ENCODE data around the gene MAP3K1. TPM values are rescaled to one million over a fixed set of nuclear protein-coding genes. Genes with fewer than 3 reads are reported as not detected.
A peak's percentile ranks its signal among the peaks of the same experiment; 100 is the strongest.

Gene MAP3K1
- total RNA-seq, 4 donors from 2014 or later: 12.8 to 55.3 (median 17.4) TPM

DNA sequence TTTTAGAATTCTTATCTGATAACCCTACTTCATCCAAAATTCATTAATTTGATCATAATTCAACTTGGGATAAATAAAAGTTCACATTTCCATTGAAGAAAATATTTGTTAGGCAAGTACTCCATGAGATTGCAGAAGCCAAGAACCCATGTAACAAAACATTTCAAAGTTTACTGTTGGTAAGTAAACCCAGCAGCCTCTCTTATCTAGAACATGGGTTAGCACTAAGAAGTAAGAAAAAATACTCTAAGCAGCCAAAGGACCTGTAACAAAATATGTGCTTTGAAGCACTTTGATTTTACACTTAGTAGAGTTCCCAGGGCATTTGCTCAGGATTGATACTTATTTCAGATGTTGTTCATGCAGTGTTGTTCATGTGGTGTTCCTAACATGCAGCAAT is 8.7 kb downstream of the MAP3K1 start:
- Histone ChIP-seq H3K36me3 (no peaks in the 10 kb centered on the region), H3K9me3 (no peaks in the 10 kb centered on the region), H3K27ac (no peak overlapping the region), H3K27me3 (no peaks in the 10 kb centered on the region), H3K4me3 (no peak overlapping the region), H3K4me1 (peaks cover 0 to 15% (median 10%) of the 10 kb centered on the region in 4 donors)
- no peak for DNase-seq
- TF ChIP-seq, protein P1, sequence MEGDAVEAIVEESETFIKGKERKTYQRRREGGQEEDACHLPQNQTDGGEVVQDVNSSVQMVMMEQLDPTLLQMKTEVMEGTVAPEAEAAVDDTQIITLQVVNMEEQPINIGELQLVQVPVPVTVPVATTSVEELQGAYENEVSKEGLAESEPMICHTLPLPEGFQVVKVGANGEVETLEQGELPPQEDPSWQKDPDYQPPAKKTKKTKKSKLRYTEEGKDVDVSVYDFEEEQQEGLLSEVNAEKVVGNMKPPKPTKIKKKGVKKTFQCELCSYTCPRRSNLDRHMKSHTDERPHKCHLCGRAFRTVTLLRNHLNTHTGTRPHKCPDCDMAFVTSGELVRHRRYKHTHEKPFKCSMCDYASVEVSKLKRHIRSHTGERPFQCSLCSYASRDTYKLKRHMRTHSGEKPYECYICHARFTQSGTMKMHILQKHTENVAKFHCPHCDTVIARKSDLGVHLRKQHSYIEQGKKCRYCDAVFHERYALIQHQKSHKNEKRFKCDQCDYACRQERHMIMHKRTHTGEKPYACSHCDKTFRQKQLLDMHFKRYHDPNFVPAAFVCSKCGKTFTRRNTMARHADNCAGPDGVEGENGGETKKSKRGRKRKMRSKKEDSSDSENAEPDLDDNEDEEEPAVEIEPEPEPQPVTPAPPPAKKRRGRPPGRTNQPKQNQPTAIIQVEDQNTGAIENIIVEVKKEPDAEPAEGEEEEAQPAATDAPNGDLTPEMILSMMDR (IDR thresholded peaks at IDR 0.05): no peak
- no peak for TF ChIP-seq POLR2A (IDR thresholded peaks at IDR 0.05)

DNA sequence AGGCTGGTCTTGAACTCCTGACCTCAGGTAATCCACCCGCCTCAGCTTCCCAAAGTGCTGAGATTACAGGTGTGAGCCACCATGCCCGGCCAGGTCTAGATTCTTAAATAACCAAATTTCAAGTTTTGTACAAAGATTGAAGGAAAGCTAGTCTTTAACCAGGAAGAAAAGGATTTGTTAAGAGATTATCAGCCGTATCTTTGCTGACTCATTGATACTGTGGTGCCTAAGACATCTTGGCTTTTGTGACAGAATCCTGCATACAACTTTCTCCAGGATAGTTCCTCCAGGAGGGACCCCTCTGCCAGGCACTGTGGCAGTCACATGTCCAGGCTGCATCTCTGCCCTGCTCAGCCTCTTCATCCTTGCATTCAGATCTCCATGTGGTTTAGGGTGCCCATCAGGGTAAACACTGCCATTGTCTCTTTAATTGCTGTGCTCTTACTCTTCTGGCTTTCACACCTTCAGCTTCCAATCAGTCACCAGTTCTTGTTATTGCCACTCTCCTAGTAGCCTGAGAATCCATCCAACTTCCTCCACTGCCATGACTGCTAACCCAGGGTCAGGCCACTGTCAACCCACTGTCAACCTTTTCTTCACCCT is 10.0 kb downstream of the MAP3K1 start:
- no peak overlapping the region for H3K4me3 ChIP-seq
- no peaks in the 10 kb centered on the region for H3K27me3 ChIP-seq
- H3K9me3 ChIP-seq: no peaks in the 10 kb centered on the region
- peaks cover 0 to 13% (median 9%) of the 10 kb centered on the region in 4 donors for H3K4me1 ChIP-seq
- no peaks in the 10 kb centered on the region for H3K36me3 ChIP-seq
- TF ChIP-seq, protein P1 (IDR thresholded peaks at IDR 0.05): no peak
- TF ChIP-seq POLR2A (IDR thresholded peaks at IDR 0.05): no peak
- H3K27ac ChIP-seq: no peak overlapping the region
- DNase-seq: no peak

DNA sequence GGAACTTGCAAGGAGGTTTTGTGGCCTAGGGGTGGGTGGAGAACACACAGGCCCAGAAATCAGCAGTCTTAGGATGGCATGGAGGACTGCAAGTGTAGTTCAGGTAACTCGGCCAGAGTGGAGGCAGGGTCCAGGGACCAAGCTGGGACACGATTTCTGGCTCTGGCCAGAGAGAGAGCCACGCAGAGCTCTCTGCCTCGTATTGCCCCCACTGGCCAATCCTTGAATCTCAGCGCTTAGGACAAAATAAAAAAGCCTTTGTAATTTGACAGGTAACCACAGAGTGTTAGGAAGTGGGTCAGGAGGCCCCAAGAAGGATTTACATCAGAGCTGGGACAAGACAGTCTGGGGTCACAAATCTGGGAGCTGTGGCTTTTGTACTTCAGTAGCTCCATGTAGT is 11.7 kb downstream of the MAP3K1 start:
- Histone ChIP-seq H3K27ac (peak overlapping the region in 1 of 4 donors; percentile 27), H3K4me1 (peaks cover 0 to 16% (median 11%) of the 10 kb centered on the region in 4 donors)
- no peak for DNase-seq

DNA sequence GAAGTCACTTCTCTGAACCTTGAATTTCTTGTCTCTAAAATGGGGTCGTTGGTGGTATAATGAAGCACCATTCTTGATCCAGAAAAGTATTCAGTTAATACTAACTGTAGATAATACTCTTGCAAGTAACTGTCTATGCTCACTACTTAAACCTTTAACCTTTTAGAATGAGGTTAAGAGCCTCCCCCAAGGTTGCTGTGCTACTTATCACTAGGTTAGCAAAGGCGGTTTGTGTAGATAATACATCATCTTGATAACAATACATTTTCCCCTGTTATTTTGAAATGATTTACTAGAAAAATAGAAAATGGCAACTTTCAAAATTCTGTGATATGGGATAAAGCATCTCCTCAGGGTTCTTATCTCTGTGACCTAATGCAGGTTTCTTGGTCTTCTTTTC is 12.6 kb downstream of the MAP3K1 start:
- TF ChIP-seq, protein P1 (IDR thresholded peaks at IDR 0.05): no peak
- TF ChIP-seq POLR2A (IDR thresholded peaks at IDR 0.05): no peak
- H3K27ac ChIP-seq: no peak overlapping the region
- H3K4me3 ChIP-seq: no peak overlapping the region
- H3K9me3 ChIP-seq: no peaks in the 10 kb centered on the region
- H3K36me3 ChIP-seq: no peaks in the 10 kb centered on the region
- H3K4me1 ChIP-seq: peaks cover 0 to 21% (median 11%) of the 10 kb centered on the region in 4 donors
- no peak for DNase-seq
- no peaks in the 10 kb centered on the region for H3K27me3 ChIP-seq

More for the DNA sequence above, 11.7 kb downstream of the MAP3K1 start:
- no peaks in the 10 kb centered on the region for H3K9me3 ChIP-seq
- no peaks in the 10 kb centered on the region for H3K36me3 ChIP-seq
- TF ChIP-seq POLR2A (IDR thresholded peaks at IDR 0.05): no peak
- TF ChIP-seq, protein P1 (IDR thresholded peaks at IDR 0.05): peak in 2 of 6 experiments; percentile 9 to 12
- no peaks in the 10 kb centered on the region for H3K27me3 ChIP-seq
- H3K4me3 ChIP-seq: no peak overlapping the region

DNA sequence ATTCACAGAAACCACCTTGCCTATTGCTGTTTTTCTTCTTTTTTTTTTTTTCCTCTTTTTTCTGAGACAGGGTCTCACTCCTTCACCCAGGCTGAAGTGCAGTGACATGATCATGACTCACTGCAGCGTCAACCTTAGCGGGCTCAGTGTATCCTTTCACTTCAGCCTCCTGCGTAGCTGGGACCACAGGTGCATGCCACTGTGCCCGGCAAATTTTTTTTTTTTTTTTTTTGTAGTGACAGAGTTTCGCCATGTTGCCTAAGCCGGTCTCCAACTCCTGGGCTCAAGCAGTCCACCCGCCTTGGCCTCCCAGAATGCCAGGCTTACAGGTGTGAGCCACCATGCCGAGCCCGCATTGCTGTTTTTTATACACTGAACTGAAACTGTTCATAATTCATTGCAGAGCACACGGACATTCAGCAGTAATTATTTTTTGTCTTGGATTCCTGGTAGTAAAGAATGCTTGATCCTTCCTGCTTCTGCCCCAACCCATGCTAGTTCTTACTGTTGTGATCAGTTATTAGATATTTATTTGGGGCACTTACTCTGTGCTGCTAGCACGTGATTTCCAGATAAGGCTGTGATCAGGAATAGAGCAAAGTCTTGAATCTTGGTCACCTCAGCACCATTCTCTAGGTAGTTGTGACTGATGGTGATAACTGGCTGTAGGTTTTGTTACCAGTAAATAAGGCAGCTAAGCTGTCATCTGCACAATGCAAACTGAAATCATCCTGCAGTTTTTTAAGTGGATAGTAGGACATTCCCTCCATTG is 14.0 kb downstream of the MAP3K1 start:
- H3K27me3 ChIP-seq: no peaks in the 10 kb centered on the region
- TF ChIP-seq, protein P1 (IDR thresholded peaks at IDR 0.05): no peak
- no peak for TF ChIP-seq POLR2A (IDR thresholded peaks at IDR 0.05)
- H3K4me1 ChIP-seq: peaks cover 0 to 20% (median 11%) of the 10 kb centered on the region in 4 donors
- H3K9me3 ChIP-seq: no peaks in the 10 kb centered on the region
- peak overlapping the region in 1 of 4 donors; percentile 10 for H3K4me3 ChIP-seq
- no peaks in the 10 kb centered on the region for H3K36me3 ChIP-seq
- DNase-seq: peak in 2 of 3 donors; percentile 63 to 71
- H3K27ac ChIP-seq: peak overlapping the region in 2 of 4 donors; percentile 14 to 66
